Bladder microvascular endothelial cell (primary cell): Measurements from ENCODE around the gene CHMP4B. TPM values are rescaled to one million over a fixed set of nuclear protein-coding genes. Genes with fewer than 3 reads are reported as not detected.

Experiments used
- total RNA-seq: library from RNA; depleted of rRNA; stranded (reverse); fragments of >200 nt; gene quantifications from 2 replicates; pipeline ENCODE4 v1.2.3, GENCODE V29; 2014

CHMP4B gene, protein sequence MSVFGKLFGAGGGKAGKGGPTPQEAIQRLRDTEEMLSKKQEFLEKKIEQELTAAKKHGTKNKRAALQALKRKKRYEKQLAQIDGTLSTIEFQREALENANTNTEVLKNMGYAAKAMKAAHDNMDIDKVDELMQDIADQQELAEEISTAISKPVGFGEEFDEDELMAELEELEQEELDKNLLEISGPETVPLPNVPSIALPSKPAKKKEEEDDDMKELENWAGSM
- 37.4 and 57.4 TPM in 2 replicates for total RNA-seq

DNA sequence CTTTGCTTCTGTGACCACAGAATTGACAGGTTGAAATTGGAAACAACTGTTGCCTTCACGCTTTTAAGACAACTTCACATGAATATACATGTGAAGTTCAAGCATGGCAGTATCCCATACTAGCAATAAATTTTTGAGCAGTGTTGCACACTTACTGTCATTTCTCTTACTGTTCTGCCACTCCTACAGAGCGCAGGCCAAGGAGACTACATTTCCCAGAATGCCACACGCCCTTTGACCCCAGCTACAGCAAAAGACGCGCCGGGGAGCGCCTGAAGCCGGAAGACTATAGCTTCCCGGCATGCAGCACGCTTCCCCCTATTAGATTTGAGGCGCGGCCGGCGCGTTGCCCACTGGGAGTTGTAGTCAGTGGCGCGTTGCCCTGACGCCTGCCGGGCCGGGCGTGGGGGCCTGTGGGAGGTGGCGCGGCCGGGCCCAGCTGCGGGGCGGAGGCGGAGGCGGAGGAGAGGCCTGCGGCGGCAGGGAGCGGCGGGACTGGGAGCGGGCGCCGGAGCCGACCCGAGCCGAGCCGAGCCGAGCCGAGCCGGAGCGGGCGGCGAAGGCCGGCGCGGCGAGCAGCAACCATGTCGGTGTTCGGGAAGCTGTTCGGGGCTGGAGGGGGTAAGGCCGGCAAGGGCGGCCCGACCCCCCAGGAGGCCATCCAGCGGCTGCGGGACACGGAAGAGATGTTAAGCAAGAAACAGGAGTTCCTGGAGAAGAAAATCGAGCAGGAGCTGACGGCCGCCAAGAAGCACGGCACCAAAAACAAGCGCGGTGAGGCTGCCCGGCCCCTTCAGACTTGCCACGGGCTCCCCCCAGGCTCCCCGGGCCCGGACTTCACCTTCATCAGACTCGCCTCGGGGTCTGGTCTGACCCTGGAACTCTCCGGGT is at the start of gene CHMP4B:
TSS of gene CHMP4B (plus strand) at position 464 of the 891 bp plus-strand sequence. CDS start at position 585, 121 bp downstream.

Other genes starting within 250 kb of the CHMP4B start
- under 0.01 TPM in 1 of 2 replicates, not detected in the other for gene C20orf144, start 149.0 kb upstream of the CHMP4B start, total RNA-seq
- 1.5 and 1.6 TPM in 2 replicates for gene ACTL10, start 144.4 kb upstream of the CHMP4B start, total RNA-seq
- gene NECAB3, start 136.9 kb upstream of the CHMP4B start, total RNA-seq = 6.5 and 8.5 TPM in 2 replicates
- 9.4 and 14.1 TPM in 2 replicates for gene E2F1, start 125.0 kb upstream of the CHMP4B start, total RNA-seq
- 3.1 and 7.0 TPM in 2 replicates for gene PXMP4, start 91.0 kb upstream of the CHMP4B start, total RNA-seq
- gene ZNF341, start 79.4 kb upstream of the CHMP4B start, total RNA-seq = 0.97 and 2.0 TPM in 2 replicates
- 76.6 and 97.3 TPM in 2 replicates for gene RALY, start 182.6 kb downstream of the CHMP4B start, total RNA-seq